Tibial artery (tissue), 4 donors: ENCODE results near the gene NDFIP1.

Source experiments
- DNase-seq, 2 donors: peaks; one replicate each; pipeline ENCODE4 v3.0.0-alpha.2; 2019
- H3K27ac ChIP-seq, 2 donors: fragments of 200-600 bp; sonication (generic) in 1 of 2; 1 replicate in 1 of 2; 2 replicates in 1 of 2; pipeline ENCODE4 v1.5.1; 2018 to 2019; ENCODE audit warnings: mild to moderate bottlenecking in 1 of 2
- H3K27me3 ChIP-seq, 2 donors: fragments of 200-600 bp; sonication (generic) in 1 of 2; one replicate each; pipeline versions ENCODE4 v1.5.1 to v1.6.0; 2016 to 2019
- H3K36me3 ChIP-seq, 3 donors: fragments of 200-600 bp; sonication (generic) in 2 of 3; one replicate each; pipeline ENCODE4 v1.5.1; 2016 to 2019; ENCODE audit warnings: mild to moderate bottlenecking in 2 of 3
- H3K4me1 ChIP-seq, 4 donors: fragments of 200-600 bp; sonication (generic) in 2 of 4; 1 replicate in 3 of 4; 2 replicates in 1 of 4; pipeline ENCODE4 v1.5.1; 2016 to 2019
- H3K4me3 ChIP-seq, 2 donors: fragments of 200-600 bp; sonication (generic) in 1 of 2; 1 replicate in 1 of 2; 2 replicates in 1 of 2; pipeline ENCODE4 v1.5.1; 2018 to 2019; ENCODE audit warnings: mild to moderate bottlenecking in 2 of 2
- H3K9me3 ChIP-seq, 3 donors: fragments of 200-600 bp; sonication (generic) in 1 of 3; one replicate each; pipeline ENCODE4 v1.5.1; 2016 to 2019
- intact Hi-C: fragments of 100-400 bp; cut with DNase I; formaldehyde crosslinking; loops from one replicate; pipeline ENCODE4 v1.15.0; 2023; ENCODE audit warnings: low total_unique reads
- TF ChIP-seq, protein P1 (sequence below), 2 experiments: fragments of 200-600 bp in 1 of 2; fragments of 450-650 bp in 1 of 2; IDR thresholded peaks; one replicate each; pipeline ENCODE4 v1.5.1; 2017 to 2019; ENCODE audit warnings: antibody characterized with exemption in 2 of 2, mild to moderate bottlenecking in 1 of 2, moderate library complexity in 1 of 2

NDFIP1 gene

DNA sequence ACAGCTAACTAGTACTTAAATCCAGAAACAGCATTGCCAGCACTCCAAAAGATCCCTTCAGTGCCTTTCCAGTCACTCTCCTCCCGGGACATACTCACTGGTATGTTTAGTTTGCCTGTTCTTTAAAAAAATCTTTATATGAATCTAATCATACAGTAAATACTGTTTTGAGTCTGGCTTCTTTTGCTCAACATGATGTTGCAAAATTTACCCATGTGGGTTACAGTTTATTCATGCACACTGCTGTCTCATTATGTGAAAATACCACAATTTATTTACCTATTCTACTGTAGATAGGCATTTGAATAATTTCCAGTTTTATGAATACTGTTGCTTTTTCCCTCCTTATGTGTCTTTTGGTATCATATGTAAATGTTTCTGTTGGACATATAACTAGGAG lies 13.5 kb downstream of the NDFIP1 start:
- H3K36me3 ChIP-seq, result peaks cover 0 to 11% (median 5%) of the 10 kb centered on the region in 3 donors
- peak overlapping the region in 1 of 2 donors; percentile 5 for H3K27ac ChIP-seq
- H3K9me3 ChIP-seq, result no peaks in the 10 kb centered on the region
- H3K27me3 ChIP-seq, result no peaks in the 10 kb centered on the region
- peaks cover 0 to 86% (median 40%) of the 10 kb centered on the region in 4 donors for H3K4me1 ChIP-seq
- intact Hi-C loops, result no loop called here
- H3K4me3 ChIP-seq, result no peak overlapping the region
- TF ChIP-seq, protein P1, sequence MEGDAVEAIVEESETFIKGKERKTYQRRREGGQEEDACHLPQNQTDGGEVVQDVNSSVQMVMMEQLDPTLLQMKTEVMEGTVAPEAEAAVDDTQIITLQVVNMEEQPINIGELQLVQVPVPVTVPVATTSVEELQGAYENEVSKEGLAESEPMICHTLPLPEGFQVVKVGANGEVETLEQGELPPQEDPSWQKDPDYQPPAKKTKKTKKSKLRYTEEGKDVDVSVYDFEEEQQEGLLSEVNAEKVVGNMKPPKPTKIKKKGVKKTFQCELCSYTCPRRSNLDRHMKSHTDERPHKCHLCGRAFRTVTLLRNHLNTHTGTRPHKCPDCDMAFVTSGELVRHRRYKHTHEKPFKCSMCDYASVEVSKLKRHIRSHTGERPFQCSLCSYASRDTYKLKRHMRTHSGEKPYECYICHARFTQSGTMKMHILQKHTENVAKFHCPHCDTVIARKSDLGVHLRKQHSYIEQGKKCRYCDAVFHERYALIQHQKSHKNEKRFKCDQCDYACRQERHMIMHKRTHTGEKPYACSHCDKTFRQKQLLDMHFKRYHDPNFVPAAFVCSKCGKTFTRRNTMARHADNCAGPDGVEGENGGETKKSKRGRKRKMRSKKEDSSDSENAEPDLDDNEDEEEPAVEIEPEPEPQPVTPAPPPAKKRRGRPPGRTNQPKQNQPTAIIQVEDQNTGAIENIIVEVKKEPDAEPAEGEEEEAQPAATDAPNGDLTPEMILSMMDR (IDR thresholded peaks at IDR 0.05), result no peak
- DNase-seq, result no peak

DNA sequence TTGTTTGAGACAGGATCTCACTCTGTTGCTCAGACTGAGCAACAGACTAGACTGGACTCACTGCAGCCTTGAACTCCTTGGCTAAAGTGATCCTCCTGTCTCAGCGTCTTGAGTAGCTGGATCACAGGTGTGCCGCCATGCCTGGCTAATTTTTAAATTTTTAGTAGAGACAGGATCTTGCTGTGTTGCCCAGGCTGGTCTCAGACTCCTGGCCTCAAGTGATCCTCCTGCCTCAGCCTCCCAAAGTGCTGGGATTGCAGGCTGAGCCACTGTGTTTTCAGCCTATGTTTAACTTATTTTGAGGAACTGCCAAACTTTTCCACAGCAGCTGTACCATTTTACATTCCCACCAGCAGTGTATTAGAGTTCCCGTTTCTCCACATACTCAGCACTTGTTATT lies 16.8 kb downstream of the NDFIP1 start:
- peaks cover 0 to 11% (median 5%) of the 10 kb centered on the region in 3 donors for H3K36me3 ChIP-seq
- TF ChIP-seq, protein P1 (IDR thresholded peaks at IDR 0.05), result no peak
- peaks cover 0 to 86% (median 23%) of the 10 kb centered on the region in 4 donors for H3K4me1 ChIP-seq
- no peak overlapping the region for H3K27ac ChIP-seq
- no peak for DNase-seq
- intact Hi-C loops, result no loop called here
- no peaks in the 10 kb centered on the region for H3K27me3 ChIP-seq
- no peaks in the 10 kb centered on the region for H3K9me3 ChIP-seq
- H3K4me3 ChIP-seq, result no peak overlapping the region

DNA sequence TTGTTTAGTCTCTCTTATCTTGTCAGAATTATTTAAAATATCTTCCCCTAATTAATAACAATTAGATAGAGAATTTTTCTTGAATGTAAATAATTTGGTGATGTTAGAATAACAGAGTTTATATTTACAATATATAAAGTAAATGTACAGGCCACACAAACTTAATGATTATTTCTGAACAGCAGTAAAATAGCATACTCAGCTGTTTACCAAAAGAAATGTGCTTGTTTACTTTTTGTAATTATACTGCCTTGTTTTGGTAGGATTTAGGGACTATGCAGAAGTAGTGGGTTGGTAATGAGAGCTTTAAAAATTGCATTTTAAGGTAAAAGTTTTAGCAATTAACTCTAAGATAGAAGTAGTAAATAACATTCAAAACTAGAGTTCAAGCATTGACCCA lies 17.4 kb downstream of the NDFIP1 start:
- DNase-seq, result no peak
- no peak overlapping the region for H3K27ac ChIP-seq
- TF ChIP-seq, protein P1 (IDR thresholded peaks at IDR 0.05), result no peak
- intact Hi-C loops, result no loop called here
- H3K4me3 ChIP-seq, result no peak overlapping the region
- H3K36me3 ChIP-seq, result peaks cover 0 to 11% (median 5%) of the 10 kb centered on the region in 3 donors
- peaks cover 0 to 86% (median 18%) of the 10 kb centered on the region in 4 donors for H3K4me1 ChIP-seq
- H3K9me3 ChIP-seq, result no peaks in the 10 kb centered on the region
- no peaks in the 10 kb centered on the region for H3K27me3 ChIP-seq

DNA sequence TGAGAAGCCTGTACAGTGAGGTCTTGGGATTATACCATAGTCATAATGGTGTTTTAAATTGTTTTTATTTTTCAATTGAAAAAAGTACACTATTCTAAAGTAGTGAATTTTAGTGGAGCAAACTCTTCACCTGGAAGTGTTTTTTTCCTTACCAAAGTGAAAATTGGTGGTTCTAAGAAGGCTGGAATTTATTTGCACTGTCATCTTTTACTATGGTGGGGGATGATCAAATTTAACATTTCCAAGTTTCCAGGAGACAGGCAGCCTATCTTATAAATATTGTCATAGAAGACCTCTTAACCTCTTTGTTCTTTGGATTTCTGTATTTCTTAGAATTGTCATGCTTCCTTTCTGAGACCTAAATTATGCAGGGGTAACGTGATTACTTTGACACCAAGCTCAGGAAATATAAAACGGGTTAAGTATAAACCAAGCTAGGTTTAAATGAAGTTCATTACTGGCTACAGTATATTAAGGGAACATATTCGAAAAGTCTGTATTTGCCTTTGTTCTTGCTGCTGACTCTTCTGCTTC lies 20.2 kb downstream of the NDFIP1 start:
- no peak overlapping the region for H3K27ac ChIP-seq
- peaks cover 0 to 74% (median 5%) of the 10 kb centered on the region in 4 donors for H3K4me1 ChIP-seq
- peaks cover 16 to 22% (median 16%) of the 10 kb centered on the region in 3 donors for H3K36me3 ChIP-seq
- DNase-seq, result no peak
- TF ChIP-seq, protein P1 (IDR thresholded peaks at IDR 0.05), result no peak
- intact Hi-C loops, result no loop called here
- no peaks in the 10 kb centered on the region for H3K9me3 ChIP-seq
- no peaks in the 10 kb centered on the region for H3K27me3 ChIP-seq
- H3K4me3 ChIP-seq, result no peak overlapping the region

DNA sequence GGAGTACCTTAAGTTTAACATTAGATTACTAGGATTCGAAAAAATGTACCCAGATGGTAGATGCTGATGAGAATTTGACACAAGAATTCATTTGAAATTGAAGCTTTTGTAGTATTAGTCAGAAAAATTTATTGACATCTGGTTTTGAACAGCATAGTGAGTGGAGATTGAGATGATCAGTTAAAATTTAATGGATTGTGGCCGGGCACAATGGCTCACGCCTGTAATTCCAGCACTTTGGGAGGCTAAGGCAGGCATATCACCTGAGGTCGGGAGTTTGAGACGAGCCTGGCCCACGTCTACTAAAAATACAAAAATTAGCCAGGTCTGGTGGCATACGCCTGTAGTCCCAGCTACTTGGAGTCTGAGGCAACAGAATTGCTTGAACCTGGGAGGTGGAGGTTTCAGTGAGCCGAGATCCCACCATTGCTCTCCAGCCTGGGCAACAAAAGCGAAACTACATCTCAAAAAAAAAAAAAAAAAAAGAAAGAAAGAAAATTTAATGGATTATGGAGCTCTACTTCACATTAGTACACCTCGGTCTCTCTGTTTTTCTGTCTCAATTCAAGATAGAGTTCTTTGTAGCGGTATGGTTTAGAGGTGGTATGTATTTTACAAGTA lies 21.0 kb downstream of the NDFIP1 start:
- H3K27ac ChIP-seq, result no peak overlapping the region
- H3K27me3 ChIP-seq, result no peaks in the 10 kb centered on the region
- intact Hi-C loops, result no loop called here

More for the DNA sequence above, 21.0 kb downstream of the NDFIP1 start:
- H3K4me3 ChIP-seq, result no peak overlapping the region
- H3K9me3 ChIP-seq, result no peaks in the 10 kb centered on the region
- no peak for DNase-seq
- H3K4me1 ChIP-seq, result peaks cover 0 to 68% (median 5%) of the 10 kb centered on the region in 4 donors
- peaks cover 16 to 26% (median 16%) of the 10 kb centered on the region in 3 donors for H3K36me3 ChIP-seq
- TF ChIP-seq, protein P1 (IDR thresholded peaks at IDR 0.05), result no peak
